ENCODE data around the gene KCNIP3.

GRCh38 chr2:95384854-95385569 lies 87.9 kb downstream of the KCNIP3 start:
- TF ChIP-seq, protein P1, sequence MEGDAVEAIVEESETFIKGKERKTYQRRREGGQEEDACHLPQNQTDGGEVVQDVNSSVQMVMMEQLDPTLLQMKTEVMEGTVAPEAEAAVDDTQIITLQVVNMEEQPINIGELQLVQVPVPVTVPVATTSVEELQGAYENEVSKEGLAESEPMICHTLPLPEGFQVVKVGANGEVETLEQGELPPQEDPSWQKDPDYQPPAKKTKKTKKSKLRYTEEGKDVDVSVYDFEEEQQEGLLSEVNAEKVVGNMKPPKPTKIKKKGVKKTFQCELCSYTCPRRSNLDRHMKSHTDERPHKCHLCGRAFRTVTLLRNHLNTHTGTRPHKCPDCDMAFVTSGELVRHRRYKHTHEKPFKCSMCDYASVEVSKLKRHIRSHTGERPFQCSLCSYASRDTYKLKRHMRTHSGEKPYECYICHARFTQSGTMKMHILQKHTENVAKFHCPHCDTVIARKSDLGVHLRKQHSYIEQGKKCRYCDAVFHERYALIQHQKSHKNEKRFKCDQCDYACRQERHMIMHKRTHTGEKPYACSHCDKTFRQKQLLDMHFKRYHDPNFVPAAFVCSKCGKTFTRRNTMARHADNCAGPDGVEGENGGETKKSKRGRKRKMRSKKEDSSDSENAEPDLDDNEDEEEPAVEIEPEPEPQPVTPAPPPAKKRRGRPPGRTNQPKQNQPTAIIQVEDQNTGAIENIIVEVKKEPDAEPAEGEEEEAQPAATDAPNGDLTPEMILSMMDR (IDR thresholded peaks at IDR 0.05), result peak in 1 of 6 experiments; percentile 4
- TF ChIP-seq POLR2A (IDR thresholded peaks at IDR 0.05), result no peak

Measured in esophagus squamous epithelium (tissue), 4 donors.